H1 (cell line): ENCODE data around the gene SOAT2. TPM values are rescaled to one million over a fixed set of nuclear protein-coding genes. Genes with fewer than 3 reads are reported as not detected.
A peak's percentile ranks its signal among the peaks of the same experiment; 100 is the strongest.

Source experiments
- CTCF ChIA-PET: fragments of 300-600 bp; sonication (Branson Sonifier 250); formaldehyde crosslinking; loops from one replicate; lab custom pipeline; 2021; ENCODE audit not compliant: partially characterized antibody; lab: Charles Lee
- POLR2A ChIA-PET: fragments of 300-600 bp; sonication (Branson Sonifier 250); formaldehyde crosslinking; loops from one replicate; lab custom pipeline; 2021; ENCODE audit warnings: inconsistent platforms; ENCODE audit not compliant: partially characterized antibody; lab: Charles Lee
- DNase-seq, 2 experiments: peaks; one replicate each; pipeline versions ENCODE4 v3.0.0 to v3.0.0-alpha.2; 2010 to 2022; ENCODE audit warnings: low spot score in 2 of 2, low read depth in 1 of 2, mixed read lengths in 1 of 2
- FAIRE-seq: peaks from 2 replicates; lab custom pipeline; 2011; peaks lifted over from hg19 to GRCh38; lab: Jason Lieb, UNC
- H2AFZ ChIP-seq: 2 replicates; pipeline ENCODE4 v1.8.1; 2012; ENCODE audit warnings: low read length, inconsistent platforms
- H2AK5ac ChIP-seq: 2 replicates; pipeline ENCODE4 v1.6.1; 2013; ENCODE audit warnings: low read depth, low read length
- H2BK120ac ChIP-seq: replicated peaks from 2 replicates; pipeline ENCODE3; 2013; ENCODE audit warnings: low read depth, low read length, inconsistent platforms
- H2BK12ac ChIP-seq: 2 replicates; pipeline ENCODE4 v1.6.1; 2013; ENCODE audit warnings: low read depth, low read length
- H2BK15ac ChIP-seq: 2 replicates; pipeline ENCODE4 v1.6.1; 2013; ENCODE audit warnings: low read length
- H2BK20ac ChIP-seq: 2 replicates; pipeline ENCODE4 v1.6.1; 2013; ENCODE audit warnings: low read length
- H2BK5ac ChIP-seq: 2 replicates; pipeline ENCODE4 v1.6.1; 2013; ENCODE audit warnings: low read depth, low read length
- H3K14ac ChIP-seq: 2 replicates; pipeline ENCODE4 v1.6.1; 2013; ENCODE audit warnings: inconsistent platforms; ENCODE audit not compliant: insufficient read length
- H3K18ac ChIP-seq: 2 replicates; pipeline ENCODE4 v1.6.1; 2013; ENCODE audit warnings: low read length; ENCODE audit errors: extremely low read depth
- H3K23ac ChIP-seq: 2 replicates; pipeline ENCODE4 v1.6.1; 2013; ENCODE audit warnings: inconsistent platforms; ENCODE audit not compliant: insufficient read length
- H3K23me2 ChIP-seq: 2 replicates; pipeline ENCODE4 v1.6.1; 2013; ENCODE audit warnings: low read depth, low read length
- H3K27ac ChIP-seq: 2 replicates; pipeline ENCODE4 v1.6.1; 2011; ENCODE audit warnings: low read depth, low read length, inconsistent platforms
- H3K27me3 ChIP-seq, 4 experiments: replicated peaks in 1 of 4; 1 replicate in 1 of 4; 2 replicates in 3 of 4; pipeline versions ENCODE4 v1.6.1 to v1.8.1; 2011 to 2013; ENCODE audit warnings: low read length in 3 of 4, mild to moderate bottlenecking in 3 of 4, inconsistent platforms in 2 of 4, mixed read lengths in 2 of 4, moderate library complexity in 1 of 4; ENCODE audit not compliant: control insufficient read depth in 3 of 4, insufficient read depth in 3 of 4; ENCODE audit errors: extremely low read depth in 1 of 4
- H3K36me3 ChIP-seq, 4 experiments: 2 replicates each; pipeline versions ENCODE4 v1.6.1 to v1.8.1; 2011 to 2013; ENCODE audit warnings: mild to moderate bottlenecking in 4 of 4, low read length in 3 of 4, moderate library complexity in 2 of 4, control low read depth in 1 of 4, inconsistent platforms in 1 of 4; ENCODE audit not compliant: insufficient read depth in 4 of 4, control insufficient read depth in 2 of 4
- H3K4ac ChIP-seq: replicated peaks from 2 replicates; pipeline ENCODE3; 2013; ENCODE audit warnings: low read length, low read depth, mixed read lengths, inconsistent platforms; ENCODE audit not compliant: insufficient read length
- H3K4me1 ChIP-seq, 4 experiments: replicated peaks in 1 of 4; 1 replicate in 1 of 4; 2 replicates in 3 of 4; pipeline versions ENCODE4 v1.6.1 to v1.8.1; 2011 to 2013; ENCODE audit warnings: low read length in 3 of 4, inconsistent platforms in 2 of 4, mixed read lengths in 1 of 4; ENCODE audit not compliant: insufficient read depth in 4 of 4, control insufficient read depth in 3 of 4
- H3K4me2 ChIP-seq, 2 experiments: 2 replicates each; pipeline versions ENCODE4 v1.6.1 to v1.8.1; 2011 to 2013; ENCODE audit warnings: low read depth in 2 of 2, low read length in 2 of 2, control low read depth in 1 of 2, inconsistent platforms in 1 of 2, mild to moderate bottlenecking in 1 of 2; ENCODE audit not compliant: insufficient read depth in 1 of 2
- H3K4me3 ChIP-seq, 4 experiments: fragments of 200-600, 300-600 bp in 1 of 4; sonication (generic), shearing (Covaris generic), sonication (Bioruptor Twin) in 1 of 4; 2 replicates each; pipeline versions ENCODE4 v1.5.1 to v1.8.1; 2011 to 2016; ENCODE audit warnings: low read length in 4 of 4, low read depth in 3 of 4, control low read depth in 2 of 4, inconsistent platforms in 2 of 4, mild to moderate bottlenecking in 2 of 4, mixed read lengths in 1 of 4, moderate library complexity in 1 of 4; ENCODE audit not compliant: insufficient read depth in 2 of 4; ENCODE audit errors: extremely low read depth in 1 of 4
- H3K56ac ChIP-seq: replicated peaks from 2 replicates; pipeline ENCODE3; 2013; ENCODE audit warnings: low read depth, mild to moderate bottlenecking, mixed read lengths, low read length, inconsistent platforms; ENCODE audit not compliant: insufficient read length
- H3K79me1 ChIP-seq: 2 replicates; pipeline ENCODE4 v1.6.1; 2013; ENCODE audit warnings: low read depth, low read length, control low read depth
- H3K79me2 ChIP-seq, 2 experiments: 2 replicates each; pipeline versions ENCODE4 v1.6.1 to v1.8.1; 2012 to 2013; ENCODE audit warnings: low read length in 2 of 2, mild to moderate bottlenecking in 2 of 2, inconsistent platforms in 1 of 2; ENCODE audit not compliant: insufficient read depth in 2 of 2, control insufficient read depth in 1 of 2
- H3K9ac ChIP-seq, 4 experiments: replicated peaks in 1 of 4; 1 replicate in 1 of 4; 2 replicates in 3 of 4; pipeline versions ENCODE4 v1.6.1 to v1.8.1; 2011 to 2013; ENCODE audit warnings: low read depth in 3 of 4, low read length in 3 of 4, control low read depth in 2 of 4, mild to moderate bottlenecking in 2 of 4, moderate library complexity in 2 of 4, inconsistent platforms in 1 of 4; ENCODE audit errors: extremely low read depth in 1 of 4
- H3K9me3 ChIP-seq, 2 experiments: 2 replicates each; pipeline versions ENCODE4 v1.6.1 to v1.8.1; 2012 to 2013; ENCODE audit warnings: mild to moderate bottlenecking in 2 of 2, moderate library complexity in 2 of 2, control low read depth in 1 of 2, inconsistent platforms in 1 of 2, low read depth in 1 of 2, low read length in 1 of 2, mixed read lengths in 1 of 2; ENCODE audit not compliant: insufficient read depth in 2 of 2
- H4K20me1 ChIP-seq, 2 experiments: replicated peaks in 1 of 2; 2 replicates each; pipeline versions ENCODE3 to v1.8.1; 2011 to 2013; ENCODE audit warnings: inconsistent platforms in 2 of 2, low read length in 2 of 2, mild to moderate bottlenecking in 1 of 2; ENCODE audit not compliant: insufficient read depth in 2 of 2, control insufficient read depth in 1 of 2
- H4K5ac ChIP-seq: 2 replicates; pipeline ENCODE4 v1.6.1; 2013; ENCODE audit warnings: low read length, low read depth, mixed read lengths, inconsistent platforms; ENCODE audit not compliant: insufficient read length
- H4K8ac ChIP-seq: 2 replicates; pipeline ENCODE4 v1.8.0; 2013; ENCODE audit warnings: mild to moderate bottlenecking, moderate library complexity, low read length, inconsistent platforms; ENCODE audit not compliant: insufficient read depth; ENCODE audit errors: extremely low read depth
- H4K91ac ChIP-seq: replicated peaks from 2 replicates; pipeline ENCODE3; 2013; ENCODE audit warnings: low read length, mixed read lengths, inconsistent platforms; ENCODE audit not compliant: insufficient read length
- BCL11A ChIP-seq, 2 experiments: IDR thresholded peaks; one replicate each; pipeline ENCODE4 v1.6.1; 2011; ENCODE audit warnings: low read depth in 2 of 2, low read length in 2 of 2, mild to moderate bottlenecking in 2 of 2
- BRCA1 ChIP-seq: IDR thresholded peaks from 2 replicates; pipeline ENCODE4 v1.6.1; 2012; ENCODE audit warnings: low read depth, low read length, improper control_type of control experiment
- CHD1 ChIP-seq: IDR thresholded peaks from 2 replicates; pipeline ENCODE4 v1.6.1; 2012; ENCODE audit warnings: low read depth, low read length, improper control_type of control experiment
- EGR1 ChIP-seq: IDR thresholded peaks from 2 replicates; pipeline ENCODE4 v1.6.1; 2011; ENCODE audit warnings: low read depth, low read length, borderline replicate concordance
- KDM4A ChIP-seq: IDR thresholded peaks from one replicate; pipeline ENCODE4 v1.7.1; 2012; ENCODE audit warnings: low read depth, mild to moderate bottlenecking, moderate library complexity, low read length, inconsistent platforms; ENCODE audit not compliant: severe bottlenecking
- NANOG ChIP-seq: IDR thresholded peaks from 2 replicates; pipeline ENCODE4 v1.6.1; 2011; ENCODE audit warnings: low read length, low read depth, mild to moderate bottlenecking, inconsistent platforms; ENCODE audit not compliant: insufficient read depth, poor library complexity, severe bottlenecking
- PHF8 ChIP-seq: fragments of 200-600 bp; sonication (generic); conservative IDR thresholded peaks from 2 replicates; pipeline ENCODE4 v1.7.1; 2012; ENCODE audit warnings: low read depth, mild to moderate bottlenecking, inconsistent platforms, low read length, moderate library complexity
- RBBP5 ChIP-seq: IDR thresholded peaks from 2 replicates; pipeline ENCODE4 v1.7.1; 2012; ENCODE audit warnings: low read depth, mild to moderate bottlenecking, inconsistent platforms, low read length, moderate library complexity, borderline replicate concordance
- SAP30 ChIP-seq: fragments of 300-600 bp; sonication (generic); IDR thresholded peaks from 2 replicates; pipeline ENCODE4 v1.7.1; 2012; ENCODE audit warnings: low read length, moderate library complexity, mild to moderate bottlenecking, inconsistent platforms; ENCODE audit not compliant: insufficient read depth, insufficient replicate concordance
- SIN3A ChIP-seq, 2 experiments: IDR thresholded peaks in 1 of 2; conservative IDR thresholded peaks in 1 of 2; 2 replicates each; pipeline ENCODE4 v1.6.1; 2011 to 2012; ENCODE audit warnings: low read length in 2 of 2, improper control_type of control experiment in 1 of 2, low read depth in 1 of 2, mild to moderate bottlenecking in 1 of 2
- SIRT6 ChIP-seq: IDR thresholded peaks from one replicate; pipeline ENCODE4 v1.7.1; 2012; ENCODE audit warnings: low read length, inconsistent platforms
- TAF1 ChIP-seq: IDR thresholded peaks from 2 replicates; pipeline ENCODE4 v1.6.1; 2011; ENCODE audit warnings: mild to moderate bottlenecking, low read depth, low read length
- ZNF274 ChIP-seq: IDR thresholded peaks from 2 replicates; pipeline ENCODE4 v1.7.0; 2012; ENCODE audit warnings: low read length, borderline replicate concordance; ENCODE audit errors: extremely low read depth
- WGBS, 2 experiments: shearing (Covaris generic) in 1 of 2; methylation state at CpG; one replicate each; pipeline versions ENCODE4 v1.1.6 to v1.1.7; 2013 to 2015; ENCODE audit warnings: low lambda C conversion rate in 2 of 2, mixed read lengths in 2 of 2, inconsistent platforms in 1 of 2, low coverage in 1 of 2, missing lambda C conversion rate in 1 of 2; ENCODE audit not compliant: insufficient replicate concordance in 2 of 2, insufficient coverage in 1 of 2, insufficient read length in 1 of 2; ENCODE audit errors: extremely low coverage in 1 of 2, missing lambda C conversion rate in 1 of 2; 5-methylcytosine and 5-hydroxymethylcytosine counted together
- polyA plus RNA-seq, 7 experiments: library from polyadenylated mRNA; depleted of rRNA in 3 of 7; stranded (reverse) in 5 of 7; unstranded in 2 of 7; fragments of >200 nt in 5 of 7; fragments of 200-250 nt in 2 of 7; gene quantifications; 1 replicate in 5 of 7; 2 replicates in 1 of 7; 4 replicates in 1 of 7; pipeline versions ENCODE4 v1.2.1 to v1.2.3, GENCODE V29; 2011 to 2013; ENCODE audit warnings: missing spikeins in 2 of 7, mixed read lengths in 2 of 7
- total RNA-seq: library from RNA; stranded (reverse); fragmentation: NEBNext Ultra II Directional; extraction: Animal tissue kit (Norgen Biotek cat#: 25700); gene quantifications from 2 replicates; pipeline ENCODE4 v1.2.1, GENCODE V29; 2021

SOAT2 gene
- total and polyA plus RNA-seq, 2 of the 8 experiments (the other 6 are each of a cell fraction or from before 2014, with no cell fraction given): 0.08 TPM; not detected in 1

- Histone ChIP-seq H3K79me1 (no peaks in the 10 kb centered on the region), H3K4me1 (peaks cover 0 to 3% (median 2%) of the 10 kb centered on the region in 4 experiments; a peak in 3 of 7 replicates), H4K20me1 (no peaks in the 10 kb centered on the region), H4K5ac (no peak overlapping the region), H3K14ac (no peak overlapping the region), H2BK5ac (no peak overlapping the region), H2AK5ac (no peak overlapping the region), H3K9me3 (peaks cover 3 to 6% of the 10 kb centered on the region in 2 experiments; a peak in 3 of 4 replicates), H3K9ac (no peak overlapping the region), H3K27me3 (no peaks in the 10 kb centered on the region), H3K56ac (no peak overlapping the region), H4K91ac (no peak overlapping the region), H3K27ac (no peak overlapping the region), H4K8ac (no peak overlapping the region; the same call in 1 of the 2 replicates), H2BK20ac (no peak overlapping the region), H3K4me3 (no peak overlapping the region), H2BK12ac (no peak overlapping the region), H3K18ac (no peak overlapping the region), H2AFZ (peak overlapping the region; percentile 66; the same call in 1 of the 2 replicates), H2BK120ac (no peak overlapping the region), H3K36me3 (no peaks in the 10 kb centered on the region), H3K4ac (no peak overlapping the region), H3K23me2 (no peaks in the 10 kb centered on the region), H3K23ac (no peak overlapping the region), H2BK15ac (no peak overlapping the region), H3K79me2 (no peaks in the 10 kb centered on the region), H3K4me2 (no peak overlapping the region)
- FAIRE-seq: no peak
- POLR2A ChIA-PET: no interaction called here
- 88% methylated on average over 12 of the region's 12 CpGs; no CpG with 5 or more reads in 1 of the 2 experiments for WGBS, 2 experiments
- CTCF ChIA-PET: interaction anchor here (0.5 to 4.8 kb wide), 6 partner anchors 14 to 57 kb away, joined by 3 to 20 read pairs (median 4); partner anchors contain the start of gene IGFBP6
- DNase-seq: no peak
- no peak for TF ChIP-seq SIN3A (conservative IDR thresholded peaks at IDR 0.05 in 1 of 2, IDR thresholded peaks at IDR 0.05 in 1 of 2; ENCODE audit: low read depth in 1 of 2, low read length in 2 of 2)
- no peak for TF ChIP-seq RBBP5
- TF ChIP-seq PHF8: no peak
- TF ChIP-seq KDM4A: no peak
- TF ChIP-seq ZNF274: no peak
- TF ChIP-seq SIRT6: no peak
- no peak for TF ChIP-seq CHD1
- no peak for TF ChIP-seq SAP30
- TF ChIP-seq BCL11A (IDR thresholded peaks at IDR 0.05; ENCODE audit: low read depth in 2 of 2, low read length in 2 of 2): no peak
- TF ChIP-seq NANOG: no peak
- no peak for TF ChIP-seq BRCA1
- TF ChIP-seq EGR1: no peak
- no peak for TF ChIP-seq TAF1
These were observed 9.9 kb downstream of the SOAT2 start for GRCh38 chr12:53113136-53113705.
